Lung microvascular endothelial cell (primary cell): ENCODE results near the gene ING2. TPM values are rescaled to one million over a fixed set of nuclear protein-coding genes. Genes with fewer than 3 reads are reported as not detected.
A peak's percentile ranks its signal among the peaks of the same experiment; 100 is the strongest.

ENCODE experiments used
- DNase-seq, 2 donors: peaks; one replicate each; pipeline versions ENCODE4 v3.0.0 to v3.0.0-alpha.2; 2010; ENCODE audit warnings: low read depth in 2 of 2
- total RNA-seq: library from RNA; depleted of rRNA; stranded (reverse); fragments of >200 nt; gene quantifications from 2 replicates; pipeline ENCODE4 v1.2.1, GENCODE V29; 2014

Gene ING2
- total RNA-seq, 1 donor from 2014 or later = 3.4 TPM

GRCh38 chr4:183499389-183499788 lies 5.5 kb upstream of the ING2 start:
- peak; percentile 81 to 90 for DNase-seq

GRCh38 chr4:183499801-183500200 lies 5.1 kb upstream of the ING2 start:
- peak in 1 of 2 donors; percentile 46 for DNase-seq

- no peak for DNase-seq
Measured at GRCh38 chr4:183503497-183504063, 1.3 kb upstream of the ING2 start.

GRCh38 chr4:183504064-183504929 lies 561 bp upstream of the ING2 start:
- DNase-seq = peak; percentile 98 to 99

- peak; percentile 91 to 93 for DNase-seq
Measured at GRCh38 chr4:183505611-183506388, 942 bp downstream of the ING2 start.

- DNase-seq = no peak
Measured at GRCh38 chr4:183506389-183506735, 1.5 kb downstream of the ING2 start.

GRCh38 chr4:183507925-183508696 lies 3.3 kb downstream of the ING2 start:
- DNase-seq = no peak

GRCh38 chr4:183508697-183509335 lies 4.0 kb downstream of the ING2 start:
- no peak for DNase-seq

- no peak for DNase-seq
Measured at GRCh38 chr4:183515411-183515810, 10.6 kb downstream of the ING2 start.

GRCh38 chr4:183517194-183517593 lies 12.3 kb downstream of the ING2 start:
- DNase-seq = no peak

- no peak for DNase-seq
Measured at GRCh38 chr4:183517781-183518180, 12.9 kb downstream of the ING2 start.

- no peak for DNase-seq
Measured at GRCh38 chr4:183522821-183523220, 18.0 kb downstream of the ING2 start.

GRCh38 chr4:183527326-183527725 lies 22.5 kb downstream of the ING2 start:
- no peak for DNase-seq

GRCh38 chr4:183532821-183533220 lies 28.0 kb downstream of the ING2 start:
- peak in 1 of 2 donors; percentile 18 for DNase-seq

GRCh38 chr4:183533698-183534097 lies 28.8 kb downstream of the ING2 start:
- no peak for DNase-seq

GRCh38 chr4:183540410-183541009 lies 35.7 kb downstream of the ING2 start:
- no peak for DNase-seq

GRCh38 chr4:183541010-183541751 lies 36.3 kb downstream of the ING2 start:
- no peak for DNase-seq

- DNase-seq = no peak
Measured at GRCh38 chr4:183541752-183542040, 36.8 kb downstream of the ING2 start.

- no peak for DNase-seq
Measured at GRCh38 chr4:183543435-183543834, 38.6 kb downstream of the ING2 start.

GRCh38 chr4:183544109-183544508 lies 39.3 kb downstream of the ING2 start:
- no peak for DNase-seq
